ENCODE measurements around the gene PTPRA.
"Not testable (repeated sequence)": the region's sequence is repeated elsewhere in the genome, so short reads cannot be mapped to it uniquely, and the experiment has no call there.

The PTPRA gene

GRCh38 chr20:3059489-3059888 is 186.2 kb downstream of the PTPRA start:
- ChIA-PET POLR2A (no interaction called here), CTCF (interaction anchor here (1.3 to 1.7 kb wide), 2 partner anchors 18 kb away, joined by 5 to 6 read pairs; no protein-coding TSS in a partner anchor)
- TF ChIP-seq CTCF (IDR thresholded peaks at IDR 0.05; ENCODE audit: insufficient read depth, low read length, missing control alignments): no peak
- no peak overlapping the region for H3K4me3 ChIP-seq (ENCODE audit: low read depth, low read length)
- no peak for DNase-seq (ENCODE audit: low read depth, low spot score)

GRCh38 chr20:3064119-3064518 is 190.8 kb downstream of the PTPRA start:
- POLR2A ChIA-PET; H3K4me3 ChIP-seq (ENCODE audit: low read depth, low read length); DNase-seq (ENCODE audit: low read depth, low spot score): not testable (repeated sequence)
- CTCF ChIA-PET: interaction anchor here (4.2 kb wide), 1 partner anchor 10 kb away, joined by 16 read pairs; no protein-coding TSS in a partner anchor

- DNase-seq (ENCODE audit: low read depth, low spot score): no peak
- CTCF ChIA-PET: interaction anchor here (0.9 to 11.0 kb wide), 4 partner anchors 10 to 15 kb away, joined by 3 to 86 read pairs (median 4); no protein-coding TSS in a partner anchor
- TF ChIP-seq CTCF (IDR thresholded peaks at IDR 0.05; ENCODE audit: insufficient read depth, low read length, missing control alignments): no peak
- POLR2A ChIA-PET: no interaction called here
- H3K4me3 ChIP-seq (ENCODE audit: low read depth, low read length): no peak overlapping the region
Observed at GRCh38 chr20:3067139-3068014, 194.1 kb downstream of the PTPRA start.

GRCh38 chr20:3068075-3068474 is 194.8 kb downstream of the PTPRA start:
- ChIA-PET CTCF (interaction anchor here (1.0 to 11.0 kb wide), 2 partner anchors 9 to 15 kb away, joined by 5 to 86 read pairs; no protein-coding TSS in a partner anchor), POLR2A (no interaction called here)
- DNase-seq (ENCODE audit: low read depth, low spot score): no peak
- no peak for TF ChIP-seq CTCF (IDR thresholded peaks at IDR 0.05; ENCODE audit: insufficient read depth, low read length, missing control alignments)
- no peak overlapping the region for H3K4me3 ChIP-seq (ENCODE audit: low read depth, low read length)

GRCh38 chr20:3068986-3069900 is 196.0 kb downstream of the PTPRA start:
- DNase-seq (ENCODE audit: low read depth, low spot score): no peak
- no peak for TF ChIP-seq CTCF (IDR thresholded peaks at IDR 0.05; ENCODE audit: insufficient read depth, low read length, missing control alignments)
- CTCF ChIA-PET: interaction anchor here (11.0 kb wide), 1 partner anchor 17 kb away, joined by 86 read pairs; no protein-coding TSS in a partner anchor
- H3K4me3 ChIP-seq (ENCODE audit: low read depth, low read length): no peak overlapping the region
- POLR2A ChIA-PET: no interaction called here

- TF ChIP-seq CTCF (IDR thresholded peaks at IDR 0.05; ENCODE audit: insufficient read depth, low read length, missing control alignments): no peak
- CTCF ChIA-PET: interaction anchor here (11.0 kb wide), 1 partner anchor 18 kb away, joined by 86 read pairs; no protein-coding TSS in a partner anchor
- no peak overlapping the region for H3K4me3 ChIP-seq (ENCODE audit: low read depth, low read length)
- no peak for DNase-seq (ENCODE audit: low read depth, low spot score)
- POLR2A ChIA-PET: no interaction called here
Observed at GRCh38 chr20:3070725-3071124, 197.4 kb downstream of the PTPRA start.

Data from AG04449 (cell line).